H9 (cell line): ENCODE measurements around the gene SORBS1. TPM values are rescaled to one million over a fixed set of nuclear protein-coding genes. Genes with fewer than 3 reads are reported as not detected.

Experiments
- DNase-seq: peaks from one replicate; pipeline ENCODE4 v3.0.0-alpha.2; 2017
- H2AFZ ChIP-seq: one replicate; pipeline ENCODE4 v1.6.1; 2013; ENCODE audit warnings: mild to moderate bottlenecking, low read length, control low read depth, moderate library complexity
- H2AK5ac ChIP-seq: 2 replicates; pipeline ENCODE4 v1.6.1; 2013; ENCODE audit warnings: low read length, control low read depth, mixed read lengths; ENCODE audit not compliant: insufficient read length
- H2BK120ac ChIP-seq: one replicate; pipeline ENCODE4 v1.6.1; 2013; ENCODE audit warnings: low read depth, mild to moderate bottlenecking, low read length, control low read depth, inconsistent platforms; ENCODE audit not compliant: poor library complexity, severe bottlenecking
- H2BK12ac ChIP-seq: 2 replicates; pipeline ENCODE4 v1.6.1; 2013; ENCODE audit warnings: low read length, control low read depth, mixed read lengths, low read depth; ENCODE audit not compliant: insufficient read length
- H2BK15ac ChIP-seq: 2 replicates; pipeline ENCODE4 v1.6.1; 2013; ENCODE audit warnings: low read depth, low read length, control low read depth
- H2BK20ac ChIP-seq: one replicate; pipeline ENCODE4 v1.6.1; 2013; ENCODE audit warnings: low read depth, mild to moderate bottlenecking, low read length, control low read depth, inconsistent platforms; ENCODE audit not compliant: poor library complexity, severe bottlenecking
- H2BK5ac ChIP-seq: 2 replicates; pipeline ENCODE4 v1.6.1; 2013; ENCODE audit warnings: low read length, control low read depth, mixed read lengths; ENCODE audit not compliant: insufficient read length
- H3K14ac ChIP-seq: 2 replicates; pipeline ENCODE4 v1.6.1; 2013; ENCODE audit warnings: low read length, control low read depth; ENCODE audit not compliant: insufficient read depth
- H3K18ac ChIP-seq: 2 replicates; pipeline ENCODE4 v1.6.1; 2013; ENCODE audit warnings: low read depth, mild to moderate bottlenecking, mixed read lengths, low read length, control low read depth; ENCODE audit not compliant: insufficient read length
- H3K23ac ChIP-seq: 2 replicates; pipeline ENCODE4 v1.6.1; 2013; ENCODE audit warnings: low read length, control low read depth, mixed read lengths, low read depth; ENCODE audit not compliant: insufficient read length
- H3K23me2 ChIP-seq: 2 replicates; pipeline ENCODE4 v1.6.1; 2013; ENCODE audit warnings: low read depth, mild to moderate bottlenecking, mixed read lengths, low read length, control low read depth; ENCODE audit not compliant: insufficient read length, poor library complexity, severe bottlenecking
- H3K27ac ChIP-seq: 2 replicates; pipeline ENCODE4 v1.5.1; 2013; ENCODE audit warnings: low read length, control low read depth, mixed read lengths, low read depth; ENCODE audit not compliant: insufficient read length
- H3K27me3 ChIP-seq: 2 replicates; pipeline ENCODE4 v1.6.1; 2013; ENCODE audit warnings: low read length, control low read depth, inconsistent platforms; ENCODE audit not compliant: insufficient read depth
- H3K4ac ChIP-seq: 2 replicates; pipeline ENCODE4 v1.6.1; 2013; ENCODE audit warnings: low read depth, mild to moderate bottlenecking, control low read depth, inconsistent platforms, low read length, moderate library complexity
- H3K4me1 ChIP-seq: 2 replicates; pipeline ENCODE4 v1.6.1; 2013; ENCODE audit warnings: low read length, control low read depth, inconsistent platforms; ENCODE audit not compliant: insufficient read depth
- H3K4me2 ChIP-seq: 2 replicates; pipeline ENCODE4 v1.6.1; 2013; ENCODE audit warnings: low read length, control low read depth, mixed read lengths; ENCODE audit not compliant: insufficient read length, insufficient read depth
- H3K56ac ChIP-seq: 2 replicates; pipeline ENCODE4 v1.6.1; 2013; ENCODE audit warnings: low read depth, mild to moderate bottlenecking, mixed read lengths, low read length, control low read depth; ENCODE audit not compliant: insufficient read length
- H3K79me1 ChIP-seq: 2 replicates; pipeline ENCODE4 v1.6.1; 2013; ENCODE audit warnings: low read depth, mild to moderate bottlenecking, moderate library complexity, low read length, control low read depth, inconsistent platforms; ENCODE audit not compliant: insufficient read depth, poor library complexity, severe bottlenecking
- H3K79me2 ChIP-seq: 2 replicates; pipeline ENCODE4 v1.6.1; 2013; ENCODE audit warnings: low read length, control low read depth, inconsistent platforms; ENCODE audit not compliant: insufficient read depth
- H3K9ac ChIP-seq: 2 replicates; pipeline ENCODE4 v1.6.1; 2013; ENCODE audit warnings: low read length, control low read depth, mixed read lengths; ENCODE audit not compliant: insufficient read length; ENCODE audit errors: extremely low read depth
- H3K9me3 ChIP-seq: one replicate; pipeline ENCODE4 v1.6.1; 2013; ENCODE audit warnings: low read depth, low read length, inconsistent platforms; ENCODE audit not compliant: control insufficient read depth
- H3T11ph ChIP-seq: one replicate; pipeline ENCODE4 v1.6.1; 2013; ENCODE audit warnings: mild to moderate bottlenecking, low read length, control low read depth, inconsistent platforms
- H4K20me1 ChIP-seq: one replicate; pipeline ENCODE4 v1.6.1; 2013; ENCODE audit not compliant: control insufficient read depth, insufficient read length, insufficient read depth
- H4K5ac ChIP-seq: 2 replicates; pipeline ENCODE4 v1.6.1; 2013; ENCODE audit warnings: low read depth, mild to moderate bottlenecking, mixed read lengths, low read length, control low read depth; ENCODE audit not compliant: insufficient read length
- H4K8ac ChIP-seq: replicated peaks from 2 replicates; pipeline ENCODE4 v1.6.1; 2013; ENCODE audit warnings: low read length, control low read depth, mixed read lengths, low read depth; ENCODE audit not compliant: insufficient read length
- H4K91ac ChIP-seq: 2 replicates; pipeline ENCODE4 v1.6.1; 2013; ENCODE audit warnings: low read depth, mild to moderate bottlenecking, moderate library complexity, mixed read lengths, low read length, control low read depth; ENCODE audit not compliant: insufficient read length
- H3K27ac Mint-ChIP-seq, 3 experiments: 2 replicates in 2 of 3; 3 replicates in 1 of 3; pipeline ENCODE4 v1.8.0; 2020 to 2021; ENCODE audit warnings: mixed read lengths in 3 of 3, mild to moderate bottlenecking in 1 of 3, moderate library complexity in 1 of 3
- H3K27me3 Mint-ChIP-seq: 2 replicates; pipeline ENCODE4 v1.8.0; 2021; ENCODE audit warnings: low read depth, mild to moderate bottlenecking, moderate library complexity, mixed read lengths
- H3K36me3 Mint-ChIP-seq, 3 experiments: 2 replicates in 2 of 3; 3 replicates in 1 of 3; pipeline ENCODE4 v1.8.0; 2020 to 2021; ENCODE audit warnings: low read depth in 3 of 3, mixed read lengths in 3 of 3; ENCODE audit not compliant: insufficient read depth in 1 of 3
- H3K4me1 Mint-ChIP-seq, 2 experiments: 2 replicates each; pipeline ENCODE4 v1.8.0; 2020; ENCODE audit warnings: mixed read lengths in 2 of 2
- H3K4me3 Mint-ChIP-seq, 2 experiments: 2 replicates in 1 of 2; 3 replicates in 1 of 2; pipeline ENCODE4 v1.8.0; 2020 to 2021; ENCODE audit warnings: mild to moderate bottlenecking in 2 of 2, mixed read lengths in 2 of 2, moderate library complexity in 1 of 2
- H3K9me3 Mint-ChIP-seq, 2 experiments: 2 replicates in 1 of 2; 3 replicates in 1 of 2; pipeline ENCODE4 v1.8.0; 2020; ENCODE audit warnings: mild to moderate bottlenecking in 2 of 2, mixed read lengths in 2 of 2, moderate library complexity in 1 of 2
- CTCF ChIP-seq: fragments of 200-600 bp; sonication (generic); conservative IDR thresholded peaks from 3 replicates; pipeline ENCODE4 v1.8.0; 2021; ENCODE audit warnings: antibody characterized with exemption, mild to moderate bottlenecking
- WGBS: extraction: QIAGEN DNeasy Blood & Tissue Kit; methylation state at CpG from one replicate; pipeline ENCODE4 v1.1.7; 2013; ENCODE audit warnings: missing lambda C conversion rate, low lambda C conversion rate, mixed read lengths; ENCODE audit not compliant: insufficient read length; ENCODE audit errors: extremely low coverage; 5-methylcytosine and 5-hydroxymethylcytosine counted together
- total RNA-seq: library from RNA; stranded (reverse); gene quantifications from 2 replicates; pipeline ENCODE4 v1.2.1, GENCODE V29; 2021

The SORBS1 gene
- total RNA-seq, 1 experiment from 2014 or later = 24.3 TPM

- Histone ChIP-seq H4K5ac (no peak overlapping the region), H4K20me1 (no peaks in the 10 kb centered on the region), H3K4me1 (no peaks in the 10 kb centered on the region), H4K91ac (no peak overlapping the region), H3K9me3 (no peaks in the 10 kb centered on the region), H2BK12ac (no peak overlapping the region), H3K18ac (no peak overlapping the region), H3K27ac (no peak overlapping the region), H2AK5ac (no peak overlapping the region), H2BK15ac (no peak overlapping the region), H2AFZ (no peak overlapping the region), H3K4ac (no peak overlapping the region), H4K8ac (no peak overlapping the region), H3K9ac (no peak overlapping the region), H2BK20ac (no peak overlapping the region), H3K23me2 (no peaks in the 10 kb centered on the region), H3K79me2 (no peaks in the 10 kb centered on the region), H3K4me2 (no peak overlapping the region), H3K14ac (no peak overlapping the region), H3K23ac (no peak overlapping the region), H3K27me3 (no peaks in the 10 kb centered on the region), H3K56ac (no peak overlapping the region), H2BK5ac (no peak overlapping the region), H3K79me1 (no peaks in the 10 kb centered on the region), H3T11ph (no peak overlapping the region), H2BK120ac (no peak overlapping the region)
- Mint-ChIP-seq H3K36me3 (peaks cover 2 to 16% (median 13%) of the 10 kb centered on the region in 3 experiments; a peak in 6 of 7 replicates), H3K9me3 (no peaks in the 10 kb centered on the region), H3K4me3 (no peak overlapping the region), H3K27ac (no peak overlapping the region), H3K4me1 (peaks cover 3 to 11% of the 10 kb centered on the region in 2 experiments; a peak in 3 of 4 replicates), H3K27me3 (peaks cover under 1% of the 10 kb centered on the region; the same call in 1 of the 2 replicates)
- DNase-seq = no peak
- WGBS = no CpG with 5 or more reads among the region's 10 CpGs
- no peak for TF ChIP-seq CTCF
Measured at GRCh38 chr10:95321554-95322301, 239.4 kb downstream of the SORBS1 start.
